Measurements from ENCODE around the gene PNMA8C.
"Not testable (repeated sequence)": the region's sequence is repeated elsewhere in the genome, so short reads cannot be mapped to it uniquely, and the experiment has no call there.

PNMA8C gene

DNA sequence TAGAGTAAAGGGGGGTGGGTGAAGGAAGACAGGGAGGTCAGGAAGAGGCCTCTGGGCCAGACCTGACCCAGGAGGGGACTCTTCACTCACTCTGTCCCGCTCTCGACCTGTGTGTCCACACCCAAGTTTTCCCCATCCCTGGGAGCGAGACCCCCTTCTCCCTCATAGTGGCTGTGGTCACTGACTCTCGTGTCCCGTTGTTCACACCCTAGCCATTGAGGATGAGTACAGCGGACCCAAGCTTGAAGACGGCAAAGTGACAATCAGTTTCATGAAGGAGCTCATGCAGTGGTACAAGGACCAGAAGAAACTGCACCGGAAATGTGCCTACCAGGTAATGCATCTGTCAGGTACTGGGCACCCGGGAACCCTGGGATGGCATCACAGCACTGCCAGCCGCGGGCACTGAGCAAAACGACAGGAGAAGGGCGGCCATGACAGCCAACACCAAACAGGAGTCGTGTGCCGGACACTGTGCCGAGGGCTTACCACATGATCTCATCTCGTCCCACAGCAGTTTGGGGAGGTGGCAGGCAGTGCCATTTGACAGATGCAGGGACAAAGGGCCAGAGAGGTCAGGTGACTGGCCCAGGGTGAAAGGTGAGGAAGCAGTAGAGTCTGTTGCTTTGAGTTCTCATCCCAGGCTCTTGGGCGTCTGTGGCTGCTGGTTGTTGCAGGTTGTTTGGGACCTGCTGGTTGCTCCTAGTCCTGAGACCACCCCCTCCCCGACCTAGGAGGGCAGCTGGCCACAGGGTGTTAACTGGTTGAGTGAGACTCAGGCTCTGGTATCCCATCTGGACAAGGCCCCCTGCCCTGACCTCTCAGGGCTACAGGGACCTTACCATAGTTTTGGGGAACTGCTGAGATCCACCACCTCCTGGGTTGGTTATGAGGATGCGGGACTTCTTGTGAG is 52.2 kb downstream of the PNMA8C start (continued):
- TF ChIP-seq ZEB2 (tag by site-specific recombination; IDR thresholded peaks at IDR 0.05) = no peak
- TF ChIP-seq ZNF621 (tag by site-specific recombination; IDR thresholded peaks at IDR 0.05) = no peak
- TF ChIP-seq ZNF544 (tag by site-specific recombination; IDR thresholded peaks at IDR 0.05) = no peak
- TF ChIP-seq, protein P1, sequence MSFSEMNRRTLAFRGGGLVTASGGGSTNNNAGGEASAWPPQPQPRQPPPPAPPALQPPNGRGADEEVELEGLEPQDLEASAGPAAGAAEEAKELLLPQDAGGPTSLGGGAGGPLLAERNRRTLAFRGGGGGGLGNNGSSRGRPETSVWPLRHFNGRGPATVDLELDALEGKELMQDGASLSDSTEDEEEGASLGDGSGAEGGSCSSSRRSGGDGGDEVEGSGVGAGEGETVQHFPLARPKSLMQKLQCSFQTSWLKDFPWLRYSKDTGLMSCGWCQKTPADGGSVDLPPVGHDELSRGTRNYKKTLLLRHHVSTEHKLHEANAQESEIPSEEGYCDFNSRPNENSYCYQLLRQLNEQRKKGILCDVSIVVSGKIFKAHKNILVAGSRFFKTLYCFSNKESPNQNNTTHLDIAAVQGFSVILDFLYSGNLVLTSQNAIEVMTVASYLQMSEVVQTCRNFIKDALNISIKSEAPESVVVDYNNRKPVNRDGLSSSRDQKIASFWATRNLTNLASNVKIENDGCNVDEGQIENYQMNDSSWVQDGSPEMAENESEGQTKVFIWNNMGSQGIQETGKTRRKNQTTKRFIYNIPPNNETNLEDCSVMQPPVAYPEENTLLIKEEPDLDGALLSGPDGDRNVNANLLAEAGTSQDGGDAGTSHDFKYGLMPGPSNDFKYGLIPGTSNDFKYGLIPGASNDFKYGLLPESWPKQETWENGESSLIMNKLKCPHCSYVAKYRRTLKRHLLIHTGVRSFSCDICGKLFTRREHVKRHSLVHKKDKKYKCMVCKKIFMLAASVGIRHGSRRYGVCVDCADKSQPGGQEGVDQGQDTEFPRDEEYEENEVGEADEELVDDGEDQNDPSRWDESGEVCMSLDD (tag by site-specific recombination; IDR thresholded peaks at IDR 0.05) = no peak
- TF ChIP-seq, protein P2, sequence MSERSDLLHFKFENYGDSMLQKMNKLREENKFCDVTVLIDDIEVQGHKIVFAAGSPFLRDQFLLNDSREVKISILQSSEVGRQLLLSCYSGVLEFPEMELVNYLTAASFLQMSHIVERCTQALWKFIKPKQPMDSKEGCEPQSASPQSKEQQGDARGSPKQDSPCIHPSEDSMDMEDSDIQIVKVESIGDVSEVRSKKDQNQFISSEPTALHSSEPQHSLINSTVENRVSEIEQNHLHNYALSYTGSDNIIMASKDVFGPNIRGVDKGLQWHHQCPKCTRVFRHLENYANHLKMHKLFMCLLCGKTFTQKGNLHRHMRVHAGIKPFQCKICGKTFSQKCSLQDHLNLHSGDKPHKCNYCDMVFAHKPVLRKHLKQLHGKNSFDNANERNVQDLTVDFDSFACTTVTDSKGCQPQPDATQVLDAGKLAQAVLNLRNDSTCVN (tag by site-specific recombination; optimal IDR thresholded peaks at IDR 0.05) = no peak
- TF ChIP-seq, protein P3, sequence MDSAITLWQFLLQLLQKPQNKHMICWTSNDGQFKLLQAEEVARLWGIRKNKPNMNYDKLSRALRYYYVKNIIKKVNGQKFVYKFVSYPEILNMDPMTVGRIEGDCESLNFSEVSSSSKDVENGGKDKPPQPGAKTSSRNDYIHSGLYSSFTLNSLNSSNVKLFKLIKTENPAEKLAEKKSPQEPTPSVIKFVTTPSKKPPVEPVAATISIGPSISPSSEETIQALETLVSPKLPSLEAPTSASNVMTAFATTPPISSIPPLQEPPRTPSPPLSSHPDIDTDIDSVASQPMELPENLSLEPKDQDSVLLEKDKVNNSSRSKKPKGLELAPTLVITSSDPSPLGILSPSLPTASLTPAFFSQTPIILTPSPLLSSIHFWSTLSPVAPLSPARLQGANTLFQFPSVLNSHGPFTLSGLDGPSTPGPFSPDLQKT (IDR thresholded peaks at IDR 0.05; ENCODE audit: borderline replicate concordance, low read depth, low read length) = no peak
- TF ChIP-seq, protein P4, sequence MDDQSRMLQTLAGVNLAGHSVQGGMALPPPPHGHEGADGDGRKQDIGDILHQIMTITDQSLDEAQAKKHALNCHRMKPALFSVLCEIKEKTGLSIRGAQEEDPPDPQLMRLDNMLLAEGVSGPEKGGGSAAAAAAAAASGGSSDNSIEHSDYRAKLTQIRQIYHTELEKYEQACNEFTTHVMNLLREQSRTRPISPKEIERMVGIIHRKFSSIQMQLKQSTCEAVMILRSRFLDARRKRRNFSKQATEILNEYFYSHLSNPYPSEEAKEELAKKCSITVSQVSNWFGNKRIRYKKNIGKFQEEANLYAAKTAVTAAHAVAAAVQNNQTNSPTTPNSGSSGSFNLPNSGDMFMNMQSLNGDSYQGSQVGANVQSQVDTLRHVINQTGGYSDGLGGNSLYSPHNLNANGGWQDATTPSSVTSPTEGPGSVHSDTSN (CRISPR knock-in tag; IDR thresholded peaks at IDR 0.05) = no peak
- TF ChIP-seq ZBTB8A (tag by site-specific recombination; IDR thresholded peaks at IDR 0.05) = no peak
- TF ChIP-seq, protein P5, sequence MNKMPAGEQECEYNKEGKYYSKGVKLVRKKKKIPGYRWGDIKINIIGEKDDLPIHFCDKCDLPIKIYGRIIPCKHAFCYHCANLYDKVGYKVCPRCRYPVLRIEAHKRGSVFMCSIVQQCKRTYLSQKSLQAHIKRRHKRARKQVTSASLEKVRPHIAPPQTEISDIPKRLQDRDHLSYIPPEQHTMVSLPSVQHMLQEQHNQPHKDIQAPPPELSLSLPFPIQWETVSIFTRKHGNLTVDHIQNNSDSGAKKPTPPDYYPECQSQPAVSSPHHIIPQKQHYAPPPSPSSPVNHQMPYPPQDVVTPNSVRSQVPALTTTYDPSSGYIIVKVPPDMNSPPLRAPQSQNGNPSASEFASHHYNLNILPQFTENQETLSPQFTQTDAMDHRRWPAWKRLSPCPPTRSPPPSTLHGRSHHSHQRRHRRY (tag by site-specific recombination; IDR thresholded peaks at IDR 0.05) = no peak
- TF ChIP-seq ZFP69B (tag by site-specific recombination; IDR thresholded peaks at IDR 0.05) = no peak
- TF ChIP-seq ZNF23 (tag by site-specific recombination; IDR thresholded peaks at IDR 0.05; ENCODE audit: borderline replicate concordance) = no peak
- no peak for TF ChIP-seq ZNF223 (tag by site-specific recombination; IDR thresholded peaks at IDR 0.05)

DNA sequence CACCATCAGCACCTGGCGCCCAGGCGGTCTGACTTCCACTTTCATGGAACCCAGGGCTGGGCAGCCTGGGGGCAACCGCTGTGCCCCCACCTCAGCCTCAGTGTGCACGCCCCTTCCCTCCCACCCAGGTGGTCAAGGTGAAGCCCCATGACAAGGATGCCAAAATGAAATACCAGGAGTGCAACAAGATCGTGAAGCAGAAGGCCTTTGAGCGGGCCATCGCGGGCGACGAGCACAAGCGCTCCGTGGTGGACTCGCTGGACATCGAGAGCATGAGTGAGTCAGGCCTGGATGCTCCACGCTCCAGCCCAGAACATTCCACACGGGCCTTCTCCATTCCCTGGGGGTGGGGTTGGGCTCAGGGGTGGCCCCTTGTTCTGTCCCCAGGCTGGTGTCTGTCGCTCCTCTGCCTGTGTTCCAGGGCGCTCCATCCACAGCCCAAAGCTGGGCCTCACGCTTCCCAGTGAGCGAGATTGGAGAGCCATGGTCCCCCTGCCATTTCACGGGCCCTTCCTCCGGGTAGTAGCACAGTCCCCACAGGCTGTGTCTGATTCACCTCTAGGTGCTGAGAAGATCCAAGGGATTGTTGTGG is 53.2 kb downstream of the PNMA8C start:
- H3K36me3 ChIP-seq (ENCODE audit: control insufficient read depth in 2 of 2, insufficient read depth in 1 of 2, low read length in 2 of 2) = peaks cover 40 to 72% of the 10 kb centered on the region in 2 experiments
- H3K4me1 ChIP-seq (ENCODE audit: control insufficient read depth, insufficient read depth, low read length); POLR2A ChIA-PET; H3K9me3 ChIP-seq (ENCODE audit: control insufficient read depth, insufficient read depth, low read depth, low read length); H3K4me3 ChIP-seq (ENCODE audit: low read depth, low read length); H3K27ac ChIP-seq (ENCODE audit: extremely low read depth, low read depth, low read length): not testable (repeated sequence)
- CTCF ChIA-PET = interaction anchor here (1.8 kb wide), 1 partner anchor 20 kb away, joined by 9 read pairs; no protein-coding TSS in a partner anchor

All from HEK293 (cell line).